ENCODE results near the gene KLK10. TPM values are rescaled to one million over a fixed set of nuclear protein-coding genes. Genes with fewer than 3 reads are reported as not detected.

The KLK10 gene
- total RNA-seq, 2 donors from 2014 or later, result not detected

DNA sequence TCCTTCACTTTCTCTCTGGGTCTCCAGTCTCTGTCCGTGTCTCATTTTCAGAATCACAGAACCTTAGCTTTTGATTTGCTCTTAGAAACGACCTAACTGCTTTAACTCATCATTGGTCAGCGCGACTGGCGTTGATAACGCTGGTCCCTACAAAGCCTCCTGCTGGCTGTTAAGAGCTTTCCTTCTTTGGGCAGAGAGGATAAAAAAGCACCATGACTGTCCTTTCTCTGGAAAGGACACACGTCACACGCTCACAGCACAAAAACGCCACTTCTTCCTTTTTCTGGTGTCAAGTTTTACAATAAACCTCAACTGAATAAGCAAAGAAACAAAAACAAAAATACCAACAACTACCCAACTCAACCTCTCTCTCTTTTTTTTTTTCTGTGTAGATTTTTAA is 17.0 kb upstream of the KLK10 start:
- Mint-ChIP-seq H3K4me1 (ENCODE audit: low read depth in 2 of 2) (no peaks in the 10 kb centered on the region), H3K27ac (no peak overlapping the region), H3K27me3 (peaks cover 15 to 24% of the 10 kb centered on the region in 2 donors), H3K9me3 (no peaks in the 10 kb centered on the region), H3K36me3 (no peaks in the 10 kb centered on the region), H3K4me3 (no peak overlapping the region)
- DNase-seq (ENCODE audit: low spot score), result no peak
- ATAC-seq, result no peak

DNA sequence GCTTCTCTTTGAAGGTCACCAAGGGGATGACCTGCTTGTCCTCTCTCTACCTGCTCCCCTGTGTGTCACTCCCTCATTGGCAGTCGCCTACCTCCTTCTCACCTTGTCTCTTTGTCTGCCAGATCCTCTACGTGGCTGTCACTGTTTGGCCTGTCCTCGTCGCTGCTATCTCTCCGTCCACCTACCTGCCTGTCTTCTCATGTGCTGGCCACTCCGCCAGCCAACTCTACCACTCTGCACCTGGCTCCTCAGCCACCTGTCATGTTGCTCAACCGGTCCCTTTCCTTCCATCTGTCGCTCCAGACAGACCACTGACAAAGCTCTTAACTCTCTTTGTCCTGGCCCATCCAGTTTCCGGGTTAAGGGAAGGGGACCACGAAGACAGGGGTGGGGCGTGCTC is 15.2 kb upstream of the KLK10 start, which contains the start of gene KLK12:
TSS of gene KLK12 (minus strand) at position 299 of the 400 bp plus-strand sequence. CDS start 381 bp downstream, outside the sequence.
- H3K27ac Mint-ChIP-seq, result peak within 1 kb of the TSS in 1 of 2 donors; percentile 6
- no peaks in the 10 kb centered on the region for H3K9me3 Mint-ChIP-seq
- peaks cover 22 to 35% of the 10 kb centered on the region in 2 donors for H3K27me3 Mint-ChIP-seq
- DNase-seq (ENCODE audit: low spot score), result no peak
- H3K36me3 Mint-ChIP-seq, result no peaks in the 10 kb centered on the region
- ATAC-seq, result no peak
- no peak within 1 kb of the TSS for H3K4me3 Mint-ChIP-seq
- no peaks in the 10 kb centered on the region for H3K4me1 Mint-ChIP-seq (ENCODE audit: low read depth in 2 of 2)

DNA sequence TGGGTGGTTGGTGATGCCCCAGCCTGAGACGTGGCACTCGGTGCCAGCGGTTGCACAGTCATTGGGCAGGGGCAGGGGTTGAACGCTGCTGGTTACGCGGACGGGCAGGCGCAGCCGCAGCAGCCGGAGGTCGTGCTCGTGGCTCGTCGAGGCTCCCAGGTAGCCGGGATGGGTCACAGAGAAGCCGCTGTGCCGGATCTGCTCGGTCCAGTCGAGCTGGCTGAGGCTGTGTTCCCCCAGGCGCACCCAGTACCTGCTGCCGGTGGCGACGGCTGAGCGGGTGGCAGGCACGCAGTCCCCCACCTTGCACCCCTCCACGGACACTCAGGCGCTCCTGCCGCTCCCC is 12.3 kb upstream of the KLK10 start:
- Mint-ChIP-seq H3K4me1 (ENCODE audit: low read depth in 2 of 2) (peaks cover 0 to under 1% of the 10 kb centered on the region in 2 donors), H3K36me3 (no peaks in the 10 kb centered on the region), H3K9me3 (no peaks in the 10 kb centered on the region), H3K27me3 (peaks cover 26 to 44% of the 10 kb centered on the region in 2 donors), H3K4me3 (no peak overlapping the region), H3K27ac (no peak overlapping the region)
- DNase-seq (ENCODE audit: low spot score) (no peak), ATAC-seq (no peak)

- no peaks in the 10 kb centered on the region for H3K36me3 Mint-ChIP-seq
- peaks cover 29 to 49% of the 10 kb centered on the region in 2 donors for H3K27me3 Mint-ChIP-seq
- no peaks in the 10 kb centered on the region for H3K9me3 Mint-ChIP-seq
- no peak overlapping the region for H3K4me3 Mint-ChIP-seq
- no peak overlapping the region for H3K27ac Mint-ChIP-seq
- ATAC-seq, result no peak
- no peak for DNase-seq (ENCODE audit: low spot score)
- H3K4me1 Mint-ChIP-seq (ENCODE audit: low read depth in 2 of 2), result peaks cover 0 to 3% of the 10 kb centered on the region in 2 donors
These were observed 11.8 kb upstream of the KLK10 start for GRCh38 chr19:51031220-51031879.

- DNase-seq (ENCODE audit: low spot score), result no peak
- no peak for ATAC-seq
- Mint-ChIP-seq H3K9me3 (no peaks in the 10 kb centered on the region), H3K36me3 (no peaks in the 10 kb centered on the region), H3K4me1 (ENCODE audit: low read depth in 2 of 2) (peaks cover 0 to 3% of the 10 kb centered on the region in 2 donors), H3K4me3 (no peak overlapping the region), H3K27ac (no peak overlapping the region), H3K27me3 (peaks cover 29 to 49% of the 10 kb centered on the region in 2 donors)
These were observed 11.1 kb upstream of the KLK10 start for GRCh38 chr19:51030631-51031030.

GRCh38 chr19:51029718-51030117 is 10.2 kb upstream of the KLK10 start:
- peaks cover 0 to 3% of the 10 kb centered on the region in 2 donors for H3K4me1 Mint-ChIP-seq (ENCODE audit: low read depth in 2 of 2)
- H3K27me3 Mint-ChIP-seq, result peaks cover 23 to 40% of the 10 kb centered on the region in 2 donors
- ATAC-seq (no peak), DNase-seq (ENCODE audit: low spot score) (no peak)
- H3K4me3 Mint-ChIP-seq, result no peak overlapping the region
- H3K36me3 Mint-ChIP-seq, result no peaks in the 10 kb centered on the region
- no peaks in the 10 kb centered on the region for H3K9me3 Mint-ChIP-seq
- no peak overlapping the region for H3K27ac Mint-ChIP-seq

- Mint-ChIP-seq H3K36me3 (no peaks in the 10 kb centered on the region), H3K27ac (no peak overlapping the region), H3K4me3 (no peak overlapping the region), H3K9me3 (no peaks in the 10 kb centered on the region), H3K4me1 (ENCODE audit: low read depth in 2 of 2) (peaks cover 0 to 3% of the 10 kb centered on the region in 2 donors), H3K27me3 (peaks cover 27 to 31% of the 10 kb centered on the region in 2 donors)
- ATAC-seq (no peak), DNase-seq (ENCODE audit: low spot score) (no peak)
These were observed 8.4 kb upstream of the KLK10 start for GRCh38 chr19:51027873-51028272.

DNA sequence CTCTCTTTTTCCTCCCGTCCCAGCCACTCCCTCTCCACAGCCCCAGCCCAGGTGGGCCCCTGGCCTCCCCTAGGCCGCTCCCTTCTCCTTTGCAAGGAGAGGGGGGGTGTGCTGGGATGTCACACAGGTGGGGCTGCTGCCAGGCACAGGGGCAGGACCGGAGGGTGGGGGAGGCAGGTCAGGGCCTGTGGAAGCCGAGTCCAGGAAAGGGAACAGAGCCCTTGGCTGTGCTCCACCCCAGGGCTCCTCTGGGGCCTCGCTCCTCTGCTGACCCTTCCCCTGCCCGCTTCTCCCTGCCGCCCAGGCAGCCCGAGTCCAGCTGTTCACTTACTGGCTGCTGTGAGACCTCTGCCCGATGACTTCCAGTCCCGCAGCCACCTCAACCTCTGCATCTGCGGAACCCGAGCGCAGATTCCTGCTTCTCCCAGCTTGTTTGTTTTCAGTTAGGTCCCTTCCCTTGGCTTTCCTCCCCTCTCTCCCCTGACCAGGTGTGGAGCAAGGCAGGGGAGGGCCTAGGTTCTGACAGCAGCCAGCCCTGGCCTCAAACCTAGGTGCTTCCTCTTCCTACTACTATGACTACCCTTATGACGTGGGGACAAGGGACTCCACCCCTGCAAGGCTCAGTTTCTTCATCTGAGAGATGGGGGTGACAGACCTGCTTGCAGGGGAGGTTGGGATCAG is 7.8 kb upstream of the KLK10 start:
- Mint-ChIP-seq H3K4me3 (no peak overlapping the region), H3K27ac (no peak overlapping the region), H3K36me3 (no peaks in the 10 kb centered on the region), H3K27me3 (peaks cover 31 to 37% of the 10 kb centered on the region in 2 donors), H3K4me1 (ENCODE audit: low read depth in 2 of 2) (peaks cover 0 to 3% of the 10 kb centered on the region in 2 donors), H3K9me3 (no peaks in the 10 kb centered on the region)
- no peak for DNase-seq (ENCODE audit: low spot score)
- no peak for ATAC-seq

DNA sequence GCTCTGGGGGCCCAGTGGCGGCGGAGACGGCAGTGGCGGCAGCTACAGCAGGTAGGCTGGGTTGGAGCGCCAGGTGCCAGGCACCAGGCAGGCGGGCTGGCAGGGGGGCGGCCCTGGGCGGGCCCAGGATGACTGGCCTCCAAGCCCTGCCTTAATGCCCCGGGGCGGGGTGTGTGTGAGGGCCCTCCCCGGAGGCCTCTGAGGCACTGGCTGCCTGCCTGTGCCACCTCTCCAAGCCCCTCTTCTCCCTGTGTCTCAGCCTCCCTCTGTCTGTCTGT is 7.0 kb upstream of the KLK10 start, which contains the start of gene KLK11:
TSS of gene KLK11 (minus strand) at position 63 of the 278 bp plus-strand sequence. CDS start 985 bp downstream, outside the sequence.
- H3K4me3 Mint-ChIP-seq, result no peak within 1 kb of the TSS
- peaks cover 30 to 34% of the 10 kb centered on the region in 2 donors for H3K27me3 Mint-ChIP-seq
- no peak for DNase-seq (ENCODE audit: low spot score)
- H3K36me3 Mint-ChIP-seq, result no peaks in the 10 kb centered on the region
- H3K4me1 Mint-ChIP-seq (ENCODE audit: low read depth in 2 of 2), result peaks cover 0 to 3% of the 10 kb centered on the region in 2 donors
- no peaks in the 10 kb centered on the region for H3K9me3 Mint-ChIP-seq
- H3K27ac Mint-ChIP-seq, result no peak within 1 kb of the TSS
- peak in 1 of 2 donors; percentile 12 for ATAC-seq

- no peak overlapping the region for H3K27ac Mint-ChIP-seq
- H3K9me3 Mint-ChIP-seq, result no peaks in the 10 kb centered on the region
- H3K4me3 Mint-ChIP-seq, result no peak overlapping the region
- H3K27me3 Mint-ChIP-seq, result peaks cover 25 to 29% of the 10 kb centered on the region in 2 donors
- H3K36me3 Mint-ChIP-seq, result no peaks in the 10 kb centered on the region
- ATAC-seq (peak in 1 of 2 donors; percentile 26), DNase-seq (ENCODE audit: low spot score) (no peak)
- peaks cover 0 to 3% of the 10 kb centered on the region in 2 donors for H3K4me1 Mint-ChIP-seq (ENCODE audit: low read depth in 2 of 2)
These were observed 6.5 kb upstream of the KLK10 start for GRCh38 chr19:51025809-51026553.

GRCh38 chr19:51025401-51025800 is 5.9 kb upstream of the KLK10 start:
- H3K27me3 Mint-ChIP-seq, result peaks cover 24% of the 10 kb centered on the region in 2 donors
- ATAC-seq (no peak), DNase-seq (ENCODE audit: low spot score) (no peak)
- no peak overlapping the region for H3K4me3 Mint-ChIP-seq
- H3K9me3 Mint-ChIP-seq, result no peaks in the 10 kb centered on the region
- no peaks in the 10 kb centered on the region for H3K36me3 Mint-ChIP-seq
- no peak overlapping the region for H3K27ac Mint-ChIP-seq
- peaks cover 0 to 3% of the 10 kb centered on the region in 2 donors for H3K4me1 Mint-ChIP-seq (ENCODE audit: low read depth in 2 of 2)

GRCh38 chr19:51024924-51025323 is 5.4 kb upstream of the KLK10 start:
- DNase-seq (ENCODE audit: low spot score) (no peak), ATAC-seq (no peak)
- Mint-ChIP-seq H3K4me1 (ENCODE audit: low read depth in 2 of 2) (peaks cover 3 to 6% of the 10 kb centered on the region in 2 donors), H3K27ac (no peak overlapping the region), H3K36me3 (no peaks in the 10 kb centered on the region), H3K27me3 (peaks cover 25 to 28% of the 10 kb centered on the region in 2 donors), H3K9me3 (no peaks in the 10 kb centered on the region), H3K4me3 (no peak overlapping the region)

- ATAC-seq (no peak), DNase-seq (ENCODE audit: low spot score) (no peak)
- peaks cover 6 to 8% of the 10 kb centered on the region in 2 donors for H3K4me1 Mint-ChIP-seq (ENCODE audit: low read depth in 2 of 2)
- H3K27me3 Mint-ChIP-seq, result peaks cover 28 to 32% of the 10 kb centered on the region in 2 donors
- H3K36me3 Mint-ChIP-seq, result no peaks in the 10 kb centered on the region
- no peaks in the 10 kb centered on the region for H3K9me3 Mint-ChIP-seq
- no peak overlapping the region for H3K27ac Mint-ChIP-seq
- H3K4me3 Mint-ChIP-seq, result no peak overlapping the region
These were observed 4.4 kb upstream of the KLK10 start for GRCh38 chr19:51023946-51024345.

DNA sequence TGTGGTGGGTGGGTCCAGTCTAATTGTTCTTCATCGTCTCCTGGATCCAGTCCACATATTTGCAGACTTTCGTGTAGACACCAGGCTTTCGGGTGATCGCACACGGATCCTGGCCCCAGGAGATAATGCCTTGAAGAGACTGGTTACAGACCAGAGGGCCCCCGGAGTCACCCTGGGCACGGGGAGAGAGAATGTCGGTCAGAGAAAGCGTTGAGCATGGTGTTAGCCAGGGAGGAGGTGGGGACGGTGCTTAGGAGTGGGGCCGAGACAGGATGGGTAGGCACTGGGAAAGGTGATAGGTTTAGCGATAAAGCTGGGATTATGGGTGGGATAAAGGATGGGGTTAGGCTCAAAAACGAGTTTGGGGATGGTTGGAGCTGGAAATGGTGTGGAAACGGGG is 3.0 kb upstream of the KLK10 start:
- Mint-ChIP-seq H3K27me3 (peaks cover 37 to 43% of the 10 kb centered on the region in 2 donors), H3K27ac (no peak overlapping the region), H3K4me1 (ENCODE audit: low read depth in 2 of 2) (peaks cover 16 to 17% of the 10 kb centered on the region in 2 donors), H3K4me3 (no peak overlapping the region), H3K9me3 (no peaks in the 10 kb centered on the region), H3K36me3 (peaks cover 7% of the 10 kb centered on the region)
- no peak for ATAC-seq
- DNase-seq (ENCODE audit: low spot score), result no peak
